HepG2 (cell line): ENCODE measurements around the gene LNX2. TPM values are rescaled to one million over a fixed set of nuclear protein-coding genes. Genes with fewer than 3 reads are reported as not detected.

Experiments
- ATM ChIP-seq: fragments of 450-650 bp; IDR thresholded peaks from 2 replicates; pipeline ENCODE4 v1.7.1; 2017; ENCODE audit warnings: mild to moderate bottlenecking, borderline replicate concordance
- DNMT1 ChIP-seq: sonication (generic); formaldehyde crosslinking; IDR thresholded peaks from 2 replicates; pipeline ENCODE4 v1.5.1; 2020; ENCODE audit warnings: mild to moderate bottlenecking, missing genetic modification reagents
- GABPA ChIP-seq, 2 experiments: IDR thresholded peaks; 2 replicates each; pipeline ENCODE4 v1.6.1; 2011 to 2016; ENCODE audit warnings: low read depth in 2 of 2, low read length in 1 of 2, missing biosample characterization in 1 of 2, missing genetic modification characterization in 1 of 2
- GTF2F1 ChIP-seq: fragments of 150-350 bp; IDR thresholded peaks from 2 replicates; pipeline ENCODE4 v1.6.1; 2014; ENCODE audit warnings: low read length
- POLR2G ChIP-seq: fragments of 200-400 bp; formaldehyde crosslinking; IDR thresholded peaks from 2 replicates; pipeline ENCODE4 v1.6.1; 2018; ENCODE audit warnings: mild to moderate bottlenecking, low read depth, low read length, moderate library complexity
- SALL2 ChIP-seq: sonication (generic); formaldehyde crosslinking; IDR thresholded peaks from 2 replicates; pipeline ENCODE4 v1.8.1; 2023; ENCODE audit warnings: mild to moderate bottlenecking, missing genetic modification reagents, inconsistent platforms
- ZBTB42 ChIP-seq: sonication (generic); formaldehyde crosslinking; IDR thresholded peaks from 2 replicates; pipeline ENCODE4 v1.5.0; 2020; ENCODE audit warnings: mild to moderate bottlenecking, missing genetic modification reagents
- ZNF20 ChIP-seq: sonication (generic); formaldehyde crosslinking; IDR thresholded peaks from 2 replicates; pipeline ENCODE4 v1.4.0; 2020; ENCODE audit warnings: mild to moderate bottlenecking, moderate library complexity, missing genetic modification reagents
- ZNF292 ChIP-seq: sonication (generic); formaldehyde crosslinking; IDR thresholded peaks from 2 replicates; pipeline ENCODE4 v1.8.1; 2022; ENCODE audit warnings: mild to moderate bottlenecking, low read depth, missing genetic modification reagents, borderline replicate concordance
- ZNF33A ChIP-seq: sonication (generic); formaldehyde crosslinking; IDR thresholded peaks from 2 replicates; pipeline ENCODE4 v1.5.1; 2020; ENCODE audit warnings: missing genetic modification reagents, mild to moderate bottlenecking, moderate library complexity, borderline replicate concordance
- ZNF382 ChIP-seq: sonication (generic); formaldehyde crosslinking; IDR thresholded peaks from 2 replicates; pipeline ENCODE4 v1.5.0; 2020; ENCODE audit warnings: missing genetic modification reagents, mild to moderate bottlenecking, borderline replicate concordance
- polyA plus RNA-seq, 8 experiments: library from polyadenylated mRNA; depleted of rRNA in 3 of 8; stranded (reverse) in 7 of 8; unstranded in 1 of 8; fragments of >200 nt; fragmentation: Illumina TruSeq in 4 of 8; extraction: Trizol in 4 of 8; gene quantifications; 2 replicates each; pipeline versions ENCODE4 v1.2.1 to v1.2.3, GENCODE V29; 2011 to 2016; ENCODE audit warnings: low read depth in 4 of 8, missing spikeins in 1 of 8, mixed read lengths in 1 of 8; ENCODE audit not compliant: insufficient read depth in 1 of 8
- total RNA-seq, 5 experiments: library from RNA; depleted of rRNA; stranded (reverse); fragments of >200 nt; fragmentation: Illumina TruSeq; extraction: Trizol; gene quantifications; 2 replicates each; pipeline ENCODE4 v1.2.3, GENCODE V29; 2016; ENCODE audit warnings: low read depth in 1 of 5
- TF ChIP-seq, protein P1 (sequence below), 2 experiments: sonication (generic) in 1 of 2; formaldehyde crosslinking in 1 of 2; IDR thresholded peaks; 2 replicates each; pipeline versions ENCODE4 v1.4.0 to v1.6.1; 2018 to 2020; ENCODE audit warnings: missing genetic modification reagents in 2 of 2, borderline replicate concordance in 1 of 2, low read depth in 1 of 2, mild to moderate bottlenecking in 1 of 2, missing biosample characterization in 1 of 2
- TF ChIP-seq, protein P2 (sequence below): sonication (generic); formaldehyde crosslinking; IDR thresholded peaks from 2 replicates; pipeline ENCODE4 v1.4.0; 2020; ENCODE audit warnings: missing genetic modification reagents, borderline replicate concordance
- TF ChIP-seq, protein P3 (sequence below): fragments of 450-650 bp; IDR thresholded peaks from 2 replicates; pipeline ENCODE4 v1.6.1; 2017
- TF ChIP-seq, protein P4 (sequence below): sonication (generic); formaldehyde crosslinking; IDR thresholded peaks from 2 replicates; pipeline ENCODE4 v1.8.1; 2022; ENCODE audit warnings: mild to moderate bottlenecking, missing genetic modification reagents
- TF ChIP-seq, protein P5 (sequence below): sonication (generic); formaldehyde crosslinking; IDR thresholded peaks from 2 replicates; pipeline ENCODE4 v1.8.1; 2023; ENCODE audit warnings: mild to moderate bottlenecking, missing genetic modification reagents, borderline replicate concordance
- TF ChIP-seq, protein P6 (sequence below): sonication (generic); formaldehyde crosslinking; conservative IDR thresholded peaks from 2 replicates; pipeline ENCODE4 v1.4.0; 2020; ENCODE audit warnings: missing genetic modification reagents
- TF ChIP-seq, protein P7 (sequence below): sonication (generic); formaldehyde crosslinking; IDR thresholded peaks from 2 replicates; pipeline ENCODE4 v1.8.1; 2023; ENCODE audit warnings: mild to moderate bottlenecking, inconsistent platforms, moderate library complexity, missing genetic modification reagents, borderline replicate concordance

Gene LNX2
- total and polyA plus RNA-seq, 2 of the 13 experiments (the other 11 are each of a cell fraction or from before 2014, with no cell fraction given) = 9.2 to 9.7 TPM

DNA sequence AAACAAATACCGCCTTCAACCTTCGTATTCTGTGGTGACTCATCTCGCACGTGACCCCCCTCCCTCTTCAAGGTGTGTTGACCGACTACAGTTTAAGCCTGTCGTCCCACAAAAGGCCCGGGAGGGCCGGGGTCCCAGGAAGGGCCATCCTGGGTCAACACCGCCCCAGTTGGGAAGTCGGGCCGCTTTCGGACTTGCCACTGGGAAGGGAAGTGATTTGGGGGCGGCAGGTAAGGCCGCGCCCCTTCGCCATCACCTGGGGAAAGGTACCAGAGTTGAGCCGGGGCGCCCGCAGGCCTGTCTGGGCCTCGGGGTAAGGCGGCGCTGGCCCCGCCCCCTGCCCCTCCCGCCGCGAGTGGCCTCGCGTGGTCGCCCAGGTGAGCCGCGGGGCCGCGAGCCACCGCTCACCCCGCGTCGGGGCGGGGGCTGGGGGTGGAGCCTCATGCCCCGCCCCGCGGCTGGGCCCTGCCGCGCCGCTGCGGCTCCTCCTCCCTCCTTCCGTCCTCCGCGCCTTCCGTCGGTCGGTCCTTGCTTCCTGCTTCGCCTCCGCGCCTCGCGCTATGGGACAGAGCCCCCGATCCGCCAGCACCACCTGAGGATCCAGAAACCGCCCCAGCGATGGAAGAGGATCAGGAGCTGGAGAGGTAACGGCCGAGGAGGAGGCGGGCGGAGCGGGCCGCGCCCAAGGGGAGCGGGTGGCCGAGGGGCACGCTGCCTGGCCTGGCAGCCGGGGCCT lies 1.2 kb upstream of the LNX2 start, which contains the start of gene POLR1D (continued):
- TF ChIP-seq, protein P1, sequence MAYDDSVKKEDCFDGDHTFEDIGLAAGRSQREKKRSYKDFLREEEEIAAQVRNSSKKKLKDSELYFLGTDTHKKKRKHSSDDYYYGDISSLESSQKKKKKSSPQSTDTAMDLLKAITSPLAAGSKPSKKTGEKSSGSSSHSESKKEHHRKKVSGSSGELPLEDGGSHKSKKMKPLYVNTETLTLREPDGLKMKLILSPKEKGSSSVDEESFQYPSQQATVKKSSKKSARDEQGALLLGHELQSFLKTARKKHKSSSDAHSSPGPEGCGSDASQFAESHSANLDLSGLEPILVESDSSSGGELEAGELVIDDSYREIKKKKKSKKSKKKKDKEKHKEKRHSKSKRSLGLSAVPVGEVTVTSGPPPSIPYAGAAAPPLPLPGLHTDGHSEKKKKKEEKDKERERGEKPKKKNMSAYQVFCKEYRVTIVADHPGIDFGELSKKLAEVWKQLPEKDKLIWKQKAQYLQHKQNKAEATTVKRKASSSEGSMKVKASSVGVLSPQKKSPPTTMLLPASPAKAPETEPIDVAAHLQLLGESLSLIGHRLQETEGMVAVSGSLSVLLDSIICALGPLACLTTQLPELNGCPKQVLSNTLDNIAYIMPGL (CRISPR knock-in tag; IDR thresholded peaks at IDR 0.05; ENCODE audit: borderline replicate concordance in 1 of 2, low read depth in 1 of 2) = peak; percentile 85 to 87; a peak in 3 of 4 replicates
- no peak for TF ChIP-seq ZNF20 (CRISPR knock-in tag)
- TF ChIP-seq, protein P2, sequence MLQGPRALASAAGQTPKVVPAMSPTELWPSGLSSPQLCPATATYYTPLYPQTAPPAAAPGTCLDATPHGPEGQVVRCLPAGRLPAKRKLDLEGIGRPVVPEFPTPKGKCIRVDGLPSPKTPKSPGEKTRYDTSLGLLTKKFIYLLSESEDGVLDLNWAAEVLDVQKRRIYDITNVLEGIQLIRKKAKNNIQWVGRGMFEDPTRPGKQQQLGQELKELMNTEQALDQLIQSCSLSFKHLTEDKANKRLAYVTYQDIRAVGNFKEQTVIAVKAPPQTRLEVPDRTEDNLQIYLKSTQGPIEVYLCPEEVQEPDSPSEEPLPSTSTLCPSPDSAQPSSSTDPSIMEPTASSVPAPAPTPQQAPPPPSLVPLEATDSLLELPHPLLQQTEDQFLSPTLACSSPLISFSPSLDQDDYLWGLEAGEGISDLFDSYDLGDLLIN (CRISPR knock-in tag) = no peak
- TF ChIP-seq, protein P3, sequence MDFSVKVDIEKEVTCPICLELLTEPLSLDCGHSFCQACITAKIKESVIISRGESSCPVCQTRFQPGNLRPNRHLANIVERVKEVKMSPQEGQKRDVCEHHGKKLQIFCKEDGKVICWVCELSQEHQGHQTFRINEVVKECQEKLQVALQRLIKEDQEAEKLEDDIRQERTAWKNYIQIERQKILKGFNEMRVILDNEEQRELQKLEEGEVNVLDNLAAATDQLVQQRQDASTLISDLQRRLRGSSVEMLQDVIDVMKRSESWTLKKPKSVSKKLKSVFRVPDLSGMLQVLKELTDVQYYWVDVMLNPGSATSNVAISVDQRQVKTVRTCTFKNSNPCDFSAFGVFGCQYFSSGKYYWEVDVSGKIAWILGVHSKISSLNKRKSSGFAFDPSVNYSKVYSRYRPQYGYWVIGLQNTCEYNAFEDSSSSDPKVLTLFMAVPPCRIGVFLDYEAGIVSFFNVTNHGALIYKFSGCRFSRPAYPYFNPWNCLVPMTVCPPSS = no peak
- TF ChIP-seq, protein P4, sequence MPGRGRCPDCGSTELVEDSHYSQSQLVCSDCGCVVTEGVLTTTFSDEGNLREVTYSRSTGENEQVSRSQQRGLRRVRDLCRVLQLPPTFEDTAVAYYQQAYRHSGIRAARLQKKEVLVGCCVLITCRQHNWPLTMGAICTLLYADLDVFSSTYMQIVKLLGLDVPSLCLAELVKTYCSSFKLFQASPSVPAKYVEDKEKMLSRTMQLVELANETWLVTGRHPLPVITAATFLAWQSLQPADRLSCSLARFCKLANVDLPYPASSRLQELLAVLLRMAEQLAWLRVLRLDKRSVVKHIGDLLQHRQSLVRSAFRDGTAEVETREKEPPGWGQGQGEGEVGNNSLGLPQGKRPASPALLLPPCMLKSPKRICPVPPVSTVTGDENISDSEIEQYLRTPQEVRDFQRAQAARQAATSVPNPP (CRISPR knock-in tag) = no peak
- TF ChIP-seq GTF2F1 = no peak
- TF ChIP-seq POLR2G = peak; percentile 88
- peak; percentile 66; the same call in 1 of the 2 replicates for TF ChIP-seq SALL2 (CRISPR knock-in tag)
- TF ChIP-seq, protein P5, sequence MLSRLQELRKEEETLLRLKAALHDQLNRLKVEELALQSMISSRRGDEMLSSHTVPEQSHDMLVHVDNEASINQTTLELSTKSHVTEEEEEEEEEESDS (CRISPR knock-in tag) = no peak
- peak; percentile 69 for TF ChIP-seq GABPA (IDR thresholded peaks at IDR 0.05; ENCODE audit: low read depth, low read length)
- peak; percentile 73 for TF ChIP-seq GABPA (CRISPR knock-in tag; IDR thresholded peaks at IDR 0.05; ENCODE audit: low read depth)
- TF ChIP-seq ZBTB42 (CRISPR knock-in tag) = no peak
- TF ChIP-seq, protein P6, sequence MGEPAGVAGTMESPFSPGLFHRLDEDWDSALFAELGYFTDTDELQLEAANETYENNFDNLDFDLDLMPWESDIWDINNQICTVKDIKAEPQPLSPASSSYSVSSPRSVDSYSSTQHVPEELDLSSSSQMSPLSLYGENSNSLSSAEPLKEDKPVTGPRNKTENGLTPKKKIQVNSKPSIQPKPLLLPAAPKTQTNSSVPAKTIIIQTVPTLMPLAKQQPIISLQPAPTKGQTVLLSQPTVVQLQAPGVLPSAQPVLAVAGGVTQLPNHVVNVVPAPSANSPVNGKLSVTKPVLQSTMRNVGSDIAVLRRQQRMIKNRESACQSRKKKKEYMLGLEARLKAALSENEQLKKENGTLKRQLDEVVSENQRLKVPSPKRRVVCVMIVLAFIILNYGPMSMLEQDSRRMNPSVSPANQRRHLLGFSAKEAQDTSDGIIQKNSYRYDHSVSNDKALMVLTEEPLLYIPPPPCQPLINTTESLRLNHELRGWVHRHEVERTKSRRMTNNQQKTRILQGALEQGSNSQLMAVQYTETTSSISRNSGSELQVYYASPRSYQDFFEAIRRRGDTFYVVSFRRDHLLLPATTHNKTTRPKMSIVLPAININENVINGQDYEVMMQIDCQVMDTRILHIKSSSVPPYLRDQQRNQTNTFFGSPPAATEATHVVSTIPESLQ (CRISPR knock-in tag) = no peak
- no peak for TF ChIP-seq DNMT1
- TF ChIP-seq, protein P7, sequence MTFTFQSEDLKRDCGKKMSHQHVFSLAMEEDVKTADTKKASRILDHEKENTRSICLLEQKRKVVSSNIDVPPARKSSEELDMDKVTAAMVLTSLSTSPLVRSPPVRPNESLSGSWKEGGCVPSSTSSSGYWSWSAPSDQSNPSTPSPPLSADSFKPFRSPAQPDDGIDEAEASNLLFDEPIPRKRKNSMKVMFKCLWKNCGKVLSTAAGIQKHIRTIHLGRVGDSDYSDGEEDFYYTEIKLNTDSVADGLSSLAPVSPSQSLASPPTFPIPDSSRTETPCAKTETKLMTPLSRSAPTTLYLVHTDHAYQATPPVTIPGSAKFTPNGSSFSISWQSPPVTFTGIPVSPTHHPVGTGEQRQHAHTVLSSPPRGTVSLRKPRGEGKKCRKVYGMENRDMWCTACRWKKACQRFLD (CRISPR knock-in tag) = peak; percentile 65; the same call in 1 of the 2 replicates
- no peak for TF ChIP-seq ZNF33A (CRISPR knock-in tag)
- TF ChIP-seq ZNF382 (CRISPR knock-in tag) = no peak
- no peak for TF ChIP-seq ZNF292 (CRISPR knock-in tag)
- no peak for TF ChIP-seq ATM
